Vagina (tissue), 2 donors: ENCODE data around the gene LRMDA.

Experiments used
- CTCF ChIP-seq, 3 experiments: fragments of 450-650 bp in 2 of 3; fragments of 200-600 bp in 1 of 3; sonication (generic) in 1 of 3; IDR thresholded peaks; one replicate each; pipeline ENCODE4 v1.5.1; 2017 to 2019; ENCODE audit warnings: antibody characterized with exemption in 3 of 3, mild to moderate bottlenecking in 2 of 3, moderate library complexity in 2 of 3
- POLR2A ChIP-seq, 2 donors: fragments of 450-650 bp; IDR thresholded peaks; one replicate each; pipeline ENCODE4 v1.6.1; 2017; ENCODE audit warnings: antibody characterized with exemption in 2 of 2, mild to moderate bottlenecking in 2 of 2, moderate library complexity in 2 of 2
- POLR2AphosphoS5 ChIP-seq, 2 donors: sonication (generic); formaldehyde crosslinking; IDR thresholded peaks; one replicate each; pipeline ENCODE4 v1.9.0; 2017; ENCODE audit warnings: antibody characterized with exemption in 2 of 2, mild to moderate bottlenecking in 2 of 2, low read depth in 1 of 2; ENCODE audit not compliant: insufficient read depth in 1 of 2

- TF ChIP-seq CTCF (IDR thresholded peaks at IDR 0.05) (no peak), POLR2A (IDR thresholded peaks at IDR 0.05) (no peak), POLR2AphosphoS5 (IDR thresholded peaks at IDR 0.05; ENCODE audit: insufficient read depth in 1 of 2, low read depth in 1 of 2) (no peak)
These were observed 156.6 kb downstream of the LRMDA start for GRCh38 chr10:75588031-75588430.
